Measurements from ENCODE around the gene DDAH1.
A peak's percentile ranks its signal among the peaks of the same experiment; 100 is the strongest.

The DDAH1 gene

DNA sequence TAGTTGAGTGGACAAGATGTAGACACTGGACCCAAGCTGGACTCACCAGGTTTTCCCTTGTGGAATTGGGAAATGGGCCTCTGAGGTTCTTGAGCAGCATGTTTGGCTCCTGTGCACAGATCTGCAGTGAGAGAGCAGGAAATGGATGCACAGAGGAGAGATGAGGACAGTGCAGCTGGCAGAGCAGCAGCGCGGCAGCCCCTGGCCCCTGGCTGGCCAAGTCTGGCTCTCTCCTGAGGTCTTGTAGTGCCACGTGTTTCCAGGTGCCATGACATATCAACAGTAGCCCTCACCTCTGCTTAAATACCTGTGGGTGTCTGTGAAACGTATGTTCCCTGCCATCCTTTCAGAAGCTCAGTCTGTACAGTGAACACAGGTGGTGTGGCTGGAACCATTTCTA lies 169.3 kb downstream of the DDAH1 start:
- DNase-seq: no peak

DNA sequence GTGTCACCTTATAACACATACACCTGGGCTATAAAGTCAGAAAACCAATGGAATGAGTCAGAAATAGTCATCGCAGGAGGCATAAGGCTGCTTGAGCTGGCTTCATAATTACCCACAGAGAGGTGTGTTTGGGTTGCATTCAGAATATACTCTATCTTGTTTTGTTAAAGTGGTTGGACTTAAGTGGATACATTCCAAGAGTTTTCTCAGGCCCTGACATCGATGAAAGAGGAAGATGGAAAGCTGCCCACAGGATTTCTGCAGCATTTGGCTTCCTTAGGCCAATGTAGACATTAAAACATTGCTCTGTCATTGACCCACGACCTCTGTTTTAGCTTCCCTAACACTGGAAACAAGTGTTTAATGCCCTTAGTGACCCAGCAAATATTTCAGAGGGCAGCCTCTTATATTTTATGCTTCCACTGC lies 169.9 kb downstream of the DDAH1 start:
- DNase-seq: no peak

DNA sequence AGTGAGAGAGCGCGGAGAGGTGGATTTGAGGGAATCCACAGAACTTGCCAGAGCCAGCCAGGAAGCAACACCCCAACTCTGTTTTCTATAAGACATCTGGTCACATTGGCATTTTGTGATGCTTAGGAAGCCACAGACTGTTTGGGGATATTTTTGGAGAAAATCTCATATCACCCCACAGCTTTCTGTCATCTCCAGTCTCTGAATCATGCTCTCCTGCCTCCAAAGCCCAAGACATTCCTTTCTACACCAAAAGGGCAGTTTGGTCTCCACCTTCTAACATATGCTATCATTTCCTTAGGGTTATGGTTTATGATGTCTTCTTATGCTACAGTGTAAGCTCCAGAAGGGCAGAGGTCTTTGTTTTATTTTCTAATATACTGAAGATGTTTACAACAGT lies 174.1 kb downstream of the DDAH1 start:
- DNase-seq: no peak

DNA sequence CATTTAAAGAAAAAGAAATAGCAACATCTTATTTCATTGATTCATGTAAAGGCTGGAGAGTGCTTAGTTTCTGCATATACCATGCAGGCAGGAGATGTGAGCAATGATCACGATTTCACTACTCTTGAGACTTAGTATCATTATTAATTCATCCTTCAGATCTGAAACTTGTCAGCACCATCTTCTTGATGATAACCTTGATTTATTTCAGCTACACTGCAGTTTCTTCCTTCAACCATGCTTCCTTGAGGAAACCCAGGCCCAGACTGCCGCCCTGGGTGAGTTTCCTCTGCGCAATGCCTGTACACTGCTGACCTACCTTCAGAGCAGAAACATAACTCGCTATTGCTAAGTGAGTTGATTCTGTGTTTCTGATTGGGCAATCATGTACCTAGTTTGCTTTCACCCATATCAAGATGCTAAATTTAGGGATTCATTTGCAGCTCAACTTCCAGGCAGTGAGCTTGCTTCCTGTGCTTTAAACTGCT lies 175.1 kb downstream of the DDAH1 start:
- no peak for DNase-seq

DNA sequence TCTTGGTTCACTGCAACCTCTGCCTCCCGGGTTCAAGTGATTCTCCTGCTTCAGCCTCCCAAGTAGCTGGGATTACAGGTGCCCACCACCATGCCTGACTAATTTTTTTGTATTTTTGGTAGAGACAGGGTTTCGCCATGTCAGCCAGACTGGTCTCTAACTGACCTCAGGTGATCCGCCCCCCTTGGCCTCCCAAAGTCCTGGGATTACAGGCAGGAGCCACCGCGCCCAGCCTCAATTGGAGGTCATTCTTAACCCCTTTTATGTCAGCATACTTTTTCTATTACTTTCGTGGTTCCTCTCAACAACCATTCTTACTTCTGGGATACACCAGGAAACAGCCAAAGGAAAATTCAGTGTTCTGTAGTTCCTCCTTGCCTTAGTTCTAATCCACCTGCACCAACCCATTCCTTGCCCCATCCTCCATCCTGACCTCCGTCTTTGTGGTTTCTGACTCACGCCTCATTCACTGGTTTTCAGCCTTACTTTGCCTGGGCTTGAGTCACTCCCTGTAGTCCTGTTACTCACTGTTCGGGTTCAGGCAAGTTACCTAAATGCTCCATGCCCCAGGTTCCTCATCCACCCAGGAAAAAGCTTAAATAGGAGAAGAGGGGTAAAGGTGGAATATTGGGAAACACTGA lies 175.6 kb downstream of the DDAH1 start:
- peak; percentile 49 for DNase-seq

DNA sequence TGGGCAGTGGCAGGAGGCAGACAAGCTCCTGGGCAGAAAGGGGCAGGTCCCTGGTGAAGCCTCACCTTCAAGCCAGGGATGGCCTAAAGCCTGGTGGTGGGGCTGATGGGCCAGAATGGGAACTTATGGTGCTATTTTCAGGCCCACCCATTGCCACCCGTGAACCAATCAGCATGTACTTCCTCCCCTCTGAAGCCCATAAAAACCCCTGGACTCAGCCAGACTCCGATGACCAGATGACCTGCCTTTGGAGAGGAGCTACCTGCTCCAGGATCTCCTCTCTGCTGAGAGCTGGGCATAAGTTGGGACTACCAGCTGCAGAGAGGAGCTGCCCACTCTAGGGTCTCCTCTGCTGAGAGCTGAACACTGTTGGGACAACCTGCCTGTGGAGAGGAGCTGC lies 180.8 kb downstream of the DDAH1 start:
- DNase-seq: no peak

DNA sequence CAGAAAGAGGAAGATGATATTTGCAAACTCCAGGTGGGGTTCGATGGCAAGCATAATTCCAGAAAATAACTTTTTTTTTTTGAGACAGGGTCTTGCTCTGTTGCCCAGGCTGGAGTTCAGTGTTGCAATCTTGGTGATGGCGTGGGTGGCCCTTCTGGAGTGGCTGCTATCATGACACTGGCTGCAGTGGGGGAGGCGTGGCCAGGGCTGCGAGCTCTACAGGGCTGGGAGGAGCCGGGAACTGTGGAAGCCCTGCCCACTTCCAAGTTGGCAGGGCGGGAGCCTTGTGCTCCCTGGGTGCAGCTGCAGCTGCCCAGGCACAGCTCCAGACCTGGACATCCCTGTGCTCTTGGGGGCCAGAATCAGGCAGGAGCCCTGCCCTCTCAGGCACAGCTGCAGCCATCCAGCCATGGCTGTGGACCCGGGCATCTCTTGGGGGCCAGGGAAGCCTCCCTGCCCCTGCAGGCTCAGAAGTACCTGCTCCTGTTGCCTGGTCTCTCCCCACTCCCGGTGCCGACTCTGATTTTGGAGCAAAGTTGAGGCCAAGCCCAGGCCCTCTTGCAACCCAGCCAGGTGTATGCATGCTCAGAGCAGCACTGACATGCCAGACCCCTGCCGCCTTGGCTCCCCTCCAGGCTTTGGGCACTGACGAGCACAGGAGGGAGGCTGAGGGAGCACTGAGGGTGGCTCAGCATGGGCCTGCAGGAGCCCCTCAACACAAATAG lies 181.3 kb downstream of the DDAH1 start:
- DNase-seq: no peak

DNA sequence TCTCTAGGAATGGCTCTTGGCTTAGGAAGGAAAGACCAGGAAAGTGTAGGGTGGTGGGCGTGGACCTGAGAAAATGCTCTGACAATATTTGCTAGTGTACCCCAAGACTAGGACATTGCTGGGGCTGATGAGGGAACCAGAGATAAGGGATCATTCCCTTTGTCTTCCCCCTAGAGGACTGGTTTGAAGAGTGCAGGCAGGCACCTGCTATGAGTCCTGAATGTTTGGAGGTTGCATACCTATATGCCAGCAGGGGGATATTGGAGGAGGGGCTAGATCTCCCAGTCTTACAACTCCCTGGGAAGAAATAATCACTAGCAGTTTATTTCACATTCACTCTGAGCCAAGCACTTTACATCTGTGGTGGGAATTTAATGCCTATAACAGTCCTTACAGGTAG lies 182.5 kb downstream of the DDAH1 start:
- DNase-seq: no peak

DNA sequence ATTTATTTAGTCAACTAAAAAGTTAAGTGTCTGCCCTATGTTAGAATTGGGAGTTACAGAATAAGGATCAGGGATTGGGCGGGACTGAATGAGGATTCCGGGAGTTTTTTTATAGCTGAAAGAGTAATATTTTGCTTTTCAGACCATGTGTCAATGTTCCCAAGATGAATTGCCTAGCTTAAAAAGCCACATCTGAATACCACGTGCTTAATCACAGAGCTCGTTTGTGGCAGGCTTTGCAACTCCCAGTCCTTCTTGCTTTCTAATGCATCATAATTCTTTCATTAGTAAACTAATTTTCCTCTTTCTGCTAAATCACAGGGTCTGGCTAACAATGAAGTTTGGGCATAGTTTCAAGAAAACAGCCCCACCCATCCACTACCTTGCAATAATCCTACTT lies 184.3 kb downstream of the DDAH1 start:
- no peak for DNase-seq

DNA sequence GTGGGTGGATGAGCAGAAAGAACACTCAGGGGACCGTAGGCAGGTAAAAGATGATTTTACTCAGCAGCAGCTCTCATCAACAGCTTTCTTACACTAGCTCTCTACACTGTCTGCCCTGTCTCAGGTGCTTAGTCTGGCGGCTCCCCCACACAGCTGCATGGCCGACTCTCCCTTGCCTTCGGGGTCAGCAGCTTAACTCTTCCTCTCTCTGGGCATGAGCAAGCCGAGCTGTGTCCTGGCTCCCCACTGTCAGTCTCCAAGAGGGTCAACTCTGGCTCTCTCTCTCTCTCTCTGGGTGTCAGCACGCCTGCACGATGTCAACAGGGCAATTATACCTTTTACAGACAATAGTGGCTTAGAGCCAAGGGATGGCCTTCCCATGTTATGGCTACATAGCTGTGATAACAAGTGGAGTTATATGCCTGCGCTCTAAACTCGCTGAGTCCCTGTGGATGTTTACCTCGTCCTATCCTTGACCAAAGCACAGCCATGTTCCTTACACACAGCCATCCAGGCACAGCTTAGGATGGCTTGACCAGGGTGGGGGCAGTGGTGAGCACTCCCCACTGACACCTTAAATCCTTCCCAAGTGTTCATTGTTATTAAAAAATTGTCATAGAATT lies 185.4 kb downstream of the DDAH1 start:
- no peak for DNase-seq

DNA sequence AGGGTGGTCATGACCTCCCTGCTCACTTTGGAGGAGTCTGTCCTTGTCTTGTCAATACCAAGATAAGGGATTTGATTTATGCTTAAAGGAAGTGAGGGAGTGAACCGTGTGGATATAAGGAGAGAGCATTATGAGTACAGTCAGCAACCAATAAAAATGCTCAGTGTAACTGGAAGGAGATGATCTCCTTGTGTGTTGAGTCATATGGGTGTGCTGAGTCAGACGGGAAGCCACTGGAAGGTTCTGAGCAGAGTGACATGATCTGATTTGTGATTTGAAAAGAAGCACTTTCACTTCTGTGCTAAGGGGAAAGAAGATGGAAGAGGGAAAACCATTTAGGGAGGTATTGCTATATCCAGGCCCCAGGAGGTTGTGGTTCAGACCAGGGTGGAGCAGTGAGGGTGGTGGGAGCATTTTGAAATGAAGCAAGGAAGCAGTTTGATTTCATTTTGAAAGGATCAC lies 186.1 kb downstream of the DDAH1 start:
- peak; percentile 81 for DNase-seq

DNA sequence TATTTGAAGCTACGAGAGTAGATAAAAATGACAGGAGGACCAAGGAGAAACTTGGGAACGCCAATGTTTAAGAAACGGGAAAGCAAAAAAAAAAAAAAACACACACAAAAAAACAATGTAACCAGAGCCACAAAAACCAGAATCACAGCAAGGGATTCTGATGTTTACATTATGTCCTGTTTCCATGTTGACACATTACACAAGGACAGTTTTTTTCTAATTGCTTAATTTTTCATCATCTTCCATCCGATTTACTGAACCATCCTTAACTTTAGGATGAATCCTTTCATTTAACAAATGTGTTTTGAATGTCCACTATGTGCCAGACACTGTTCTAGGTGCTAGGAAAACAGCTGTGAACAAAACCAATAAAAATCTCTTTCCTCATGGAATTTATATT lies 187.2 kb downstream of the DDAH1 start:
- no peak for DNase-seq

DNA sequence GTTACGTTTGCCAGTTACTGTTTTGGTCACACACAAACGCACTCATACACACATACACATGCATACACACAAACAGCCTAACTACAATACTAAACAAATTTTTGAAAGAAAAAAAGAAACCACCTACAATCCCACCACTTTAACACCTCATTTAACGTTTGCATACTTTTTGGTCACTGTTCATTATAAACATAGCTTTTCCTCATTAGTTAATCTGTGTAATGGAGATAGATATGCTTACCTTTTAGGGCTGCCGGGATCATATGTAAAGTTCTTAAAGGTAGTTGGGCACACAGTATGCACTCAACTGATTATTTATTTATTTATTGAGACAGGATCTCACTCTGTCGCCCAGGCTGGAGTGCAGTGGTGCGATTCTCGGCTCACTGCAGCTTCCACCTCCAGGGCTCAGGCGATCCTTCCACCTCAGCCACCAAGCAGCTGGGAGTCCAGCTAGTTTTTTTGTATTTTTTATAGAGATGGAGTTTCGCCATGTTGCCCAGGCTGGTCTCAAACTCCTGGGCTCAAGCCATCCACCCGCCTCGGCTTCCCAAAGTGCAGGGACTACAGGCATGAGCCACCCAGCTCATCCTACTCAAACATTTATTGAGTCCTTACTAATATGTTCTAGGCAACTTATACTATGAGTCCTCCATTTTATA lies 187.8 kb downstream of the DDAH1 start:
- DNase-seq: no peak

DNA sequence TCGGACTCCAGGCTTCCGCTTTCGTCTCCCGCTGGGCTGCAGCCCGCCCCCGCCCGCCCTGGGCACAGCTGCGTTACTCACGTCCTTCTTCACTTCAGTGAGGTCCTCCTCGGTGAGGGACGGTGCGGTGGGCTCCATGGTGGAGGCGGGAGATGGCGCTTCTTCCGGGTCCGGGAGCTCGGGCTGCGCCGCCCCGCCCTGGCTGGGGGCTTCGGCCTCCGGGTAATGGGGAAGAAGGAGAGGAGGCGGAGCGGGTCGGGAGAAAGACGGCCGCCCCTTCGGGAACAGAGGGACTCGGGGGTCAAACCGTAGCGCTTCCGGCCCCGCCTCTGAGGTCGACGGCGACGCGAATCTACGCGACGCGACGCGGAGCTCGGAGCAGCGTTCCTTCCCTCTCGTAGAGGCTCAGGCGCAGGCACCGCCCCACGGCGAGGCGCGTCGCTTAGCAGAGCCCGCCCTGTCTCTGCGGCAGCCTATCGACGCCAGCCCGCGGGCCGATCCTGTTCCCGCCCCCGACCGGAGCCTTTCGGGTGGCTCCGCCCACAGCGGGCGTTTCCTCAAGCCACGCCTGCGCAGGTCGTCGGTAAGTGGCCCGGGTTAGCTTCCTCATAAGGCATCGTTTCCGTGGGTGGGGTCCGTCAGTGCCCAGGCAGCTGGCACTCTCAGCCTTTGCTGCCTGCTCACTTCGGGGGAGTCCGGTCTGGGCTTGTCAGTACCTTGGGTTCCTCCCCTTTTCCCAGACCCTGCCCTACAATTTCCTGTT lies 188.6 kb downstream of the DDAH1 start, which contains the start of gene BCL10:
Gene BCL10 (minus strand): TSS at position 418 of the 763 bp plus-strand sequence. CDS start 280 bp downstream, at position 138.
- peak; percentile 98 for DNase-seq

DNA sequence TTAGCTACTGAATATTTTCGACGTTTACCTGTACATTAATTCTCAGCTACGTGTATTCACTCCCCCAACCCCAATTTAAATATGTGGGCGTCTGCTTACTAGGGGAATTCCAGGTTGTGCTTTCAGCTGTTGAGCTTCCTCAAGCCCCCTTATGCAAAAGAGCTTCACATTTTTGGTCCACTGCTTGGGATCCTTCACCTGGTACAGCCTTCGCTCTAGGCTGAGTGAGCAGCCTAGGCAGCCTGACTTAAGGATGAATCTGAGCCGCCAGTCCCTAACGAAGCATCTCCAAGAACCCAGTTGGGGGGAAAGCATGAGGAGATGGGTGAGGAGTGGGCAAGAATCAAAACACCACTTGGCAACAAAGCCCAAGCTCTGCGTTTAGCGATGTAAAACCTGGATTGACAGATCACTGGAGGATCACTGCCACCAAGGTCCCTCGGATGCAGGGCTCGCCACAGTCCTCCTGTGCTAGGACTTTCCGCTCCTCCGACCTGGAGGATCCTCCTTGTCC lies 189.2 kb downstream of the DDAH1 start:
- no peak for DNase-seq

DNA sequence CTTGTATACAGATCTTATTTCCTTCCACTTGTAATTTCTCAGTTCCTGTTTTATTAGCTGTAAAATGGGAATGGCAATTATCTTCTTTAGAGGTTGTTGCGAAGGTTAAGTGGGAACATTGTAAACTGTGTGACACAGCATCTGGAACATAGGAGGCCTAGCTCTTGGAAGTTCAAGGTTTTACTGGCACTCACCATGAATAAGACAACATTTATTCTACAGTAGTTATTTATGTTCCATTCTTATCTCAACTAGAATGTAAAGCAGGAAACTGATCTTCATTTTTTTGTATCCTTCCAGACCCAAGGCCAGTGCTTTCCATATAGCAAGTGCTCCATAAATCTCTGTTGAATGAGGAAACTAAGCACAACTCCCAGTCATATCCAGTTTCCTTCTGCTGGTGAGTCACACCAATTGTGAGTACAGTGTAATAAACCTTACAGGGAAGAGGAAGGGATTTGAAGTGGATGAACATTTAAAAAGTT lies 189.9 kb downstream of the DDAH1 start:
- DNase-seq: peak; percentile 46

DNA sequence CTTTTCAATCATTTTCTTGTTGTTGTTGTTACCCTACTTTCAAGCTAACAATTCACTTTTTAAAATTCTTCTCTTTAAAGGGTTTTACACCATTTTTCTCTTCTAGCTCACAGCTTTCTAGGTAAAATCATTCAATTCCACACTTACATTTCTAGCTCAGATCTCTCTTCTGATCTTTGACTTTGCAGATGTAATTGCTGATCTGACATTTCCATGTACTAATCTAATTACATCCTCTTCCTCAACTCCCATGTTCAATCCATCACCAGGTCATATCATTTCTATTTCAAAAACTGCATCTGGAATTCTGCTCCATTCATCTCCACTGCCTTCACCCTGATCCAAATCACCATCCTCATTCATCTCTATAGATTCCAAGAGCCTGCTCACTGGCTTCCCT lies 191.6 kb downstream of the DDAH1 start:
- no peak for DNase-seq

DNA sequence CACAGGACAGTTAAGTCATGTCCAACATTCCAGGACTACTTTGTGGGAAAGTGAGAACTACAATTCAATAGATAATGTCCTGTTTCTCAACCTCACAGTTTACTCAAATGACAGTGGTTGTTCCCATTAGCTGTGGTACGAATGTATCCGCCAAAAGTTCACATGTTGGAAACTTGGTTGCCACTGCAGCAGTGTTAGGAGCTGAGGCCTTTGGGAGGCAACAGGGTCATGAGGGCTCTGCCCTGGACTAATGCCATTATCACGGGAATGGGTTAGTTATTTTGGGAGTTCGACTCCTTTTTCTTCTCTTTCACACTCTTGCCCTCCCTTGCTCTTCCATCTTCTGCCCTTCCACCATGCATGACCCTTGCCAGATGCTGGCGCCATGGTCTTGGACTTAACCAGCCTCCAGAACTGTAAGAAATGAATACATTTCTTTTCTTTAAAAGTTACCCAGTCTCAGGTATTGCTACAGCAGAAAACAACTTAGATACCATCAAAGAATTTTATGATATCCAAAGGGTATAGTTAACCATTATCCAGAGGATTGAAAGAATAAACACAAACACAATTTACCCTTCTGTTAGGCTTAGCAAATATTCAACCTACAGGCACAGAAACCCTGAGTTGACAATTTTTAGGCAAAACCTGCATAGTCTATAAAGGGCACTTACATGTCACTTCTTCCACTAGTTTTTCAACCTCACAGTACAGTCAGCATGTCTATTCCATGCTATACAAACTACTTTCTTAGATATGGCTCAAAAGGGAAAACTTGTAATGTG lies 196.0 kb downstream of the DDAH1 start:
- no peak for DNase-seq

Measured in MV-4-11 (cell line).